GM12892 (cell line): ENCODE measurements around the gene LY6G6F.

Source experiments
- POLR2A ChIP-seq: IDR thresholded peaks from 2 replicates; pipeline ENCODE4 v1.6.1; 2011; ENCODE audit warnings: low read depth, low read length, control low read depth
- TAF1 ChIP-seq: IDR thresholded peaks from 2 replicates; pipeline ENCODE4 v1.6.1; 2011; ENCODE audit warnings: low read depth, mild to moderate bottlenecking, control low read depth, low read length, borderline replicate concordance

DNA sequence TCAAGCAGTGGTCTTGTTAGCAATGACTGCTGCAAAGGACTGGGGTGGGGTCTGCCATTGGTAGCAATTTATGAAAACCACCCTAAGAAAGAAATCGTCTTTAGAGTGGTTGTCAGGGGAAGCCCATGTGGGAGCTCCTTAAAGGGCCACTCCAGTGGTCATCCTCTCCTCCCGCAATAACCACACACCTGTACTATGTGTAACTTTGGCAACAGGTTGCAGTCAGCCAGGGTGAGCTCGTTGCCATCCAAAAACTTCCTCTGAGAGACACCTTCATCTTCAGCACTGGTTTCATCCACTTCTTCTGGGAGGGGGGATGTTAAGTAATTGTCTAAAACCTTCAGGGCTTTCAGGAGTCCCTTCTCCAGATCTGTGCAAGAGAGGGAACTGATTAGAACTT is 25.4 kb downstream of the LY6G6F start:
- TF ChIP-seq TAF1 (no peak), POLR2A (no peak)
